H7 (cell line): ENCODE measurements around the gene STMN3. TPM values are rescaled to one million over a fixed set of nuclear protein-coding genes. Genes with fewer than 3 reads are reported as not detected.

Experiments used
- DNase-seq: peaks from one replicate; pipeline ENCODE4 v3.0.0; 2012
- H3K27me3 ChIP-seq: 2 replicates; pipeline ENCODE4 v1.6.0; 2011; ENCODE audit warnings: mild to moderate bottlenecking, low read length; ENCODE audit not compliant: control insufficient read depth, insufficient read depth
- H3K36me3 ChIP-seq: replicated peaks from 2 replicates; pipeline ENCODE4 v1.5.1; 2011; ENCODE audit warnings: low read length; ENCODE audit not compliant: control insufficient read depth, insufficient read depth
- H3K4me3 ChIP-seq: 2 replicates; pipeline ENCODE4 v1.5.1; 2011; ENCODE audit warnings: low read depth, mild to moderate bottlenecking, control low read depth, low read length, moderate library complexity; ENCODE audit not compliant: insufficient read depth
- total RNA-seq: library from RNA; depleted of rRNA; stranded (reverse); fragments of >200 nt; shearing (Covaris generic); gene quantifications from 2 replicates; pipeline ENCODE4 v1.2.3, GENCODE V29; 2014

The STMN3 gene
- total RNA-seq, 1 experiment from 2014 or later, result 32.7 TPM

DNA sequence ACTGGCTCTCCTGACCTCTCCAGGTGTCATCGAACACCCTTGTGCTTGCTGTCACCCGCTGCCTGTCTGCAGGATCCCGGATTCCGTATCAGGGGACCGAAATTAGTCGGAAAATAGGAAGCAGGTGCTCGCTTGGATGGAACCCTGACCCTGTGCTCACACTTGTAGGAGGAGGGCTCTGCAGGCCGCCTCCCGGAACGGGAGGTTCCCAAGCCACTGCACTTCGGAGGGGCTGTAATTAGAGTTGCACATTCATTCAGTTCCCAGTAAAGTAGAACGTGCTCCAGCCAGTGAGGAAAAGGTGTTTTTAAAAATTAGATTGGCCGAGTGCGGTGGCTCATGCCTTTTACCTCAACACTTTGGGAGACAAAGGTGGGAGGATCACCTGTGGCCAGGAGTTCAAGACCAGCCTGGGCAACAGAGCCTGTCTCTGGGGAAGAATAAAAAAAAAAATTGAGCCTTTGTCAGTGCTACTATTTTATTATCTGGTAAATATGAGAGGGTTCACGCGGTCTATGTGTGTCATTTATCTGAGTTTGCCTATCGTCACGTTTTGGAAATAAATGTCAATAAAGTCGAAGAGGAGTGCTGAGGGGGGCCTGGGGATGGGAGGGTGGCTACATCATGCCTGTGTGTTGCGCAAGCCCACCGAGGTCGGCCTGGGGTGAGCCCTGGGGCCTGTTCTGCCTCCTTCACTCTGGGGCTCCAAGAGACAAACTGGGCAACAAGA is 24.8 kb downstream of the STMN3 start:
- peak overlapping the region; percentile 94 for H3K4me3 ChIP-seq
- no peaks in the 10 kb centered on the region for H3K36me3 ChIP-seq
- H3K27me3 ChIP-seq, result no peaks in the 10 kb centered on the region
- DNase-seq, result peak; percentile 59

DNA sequence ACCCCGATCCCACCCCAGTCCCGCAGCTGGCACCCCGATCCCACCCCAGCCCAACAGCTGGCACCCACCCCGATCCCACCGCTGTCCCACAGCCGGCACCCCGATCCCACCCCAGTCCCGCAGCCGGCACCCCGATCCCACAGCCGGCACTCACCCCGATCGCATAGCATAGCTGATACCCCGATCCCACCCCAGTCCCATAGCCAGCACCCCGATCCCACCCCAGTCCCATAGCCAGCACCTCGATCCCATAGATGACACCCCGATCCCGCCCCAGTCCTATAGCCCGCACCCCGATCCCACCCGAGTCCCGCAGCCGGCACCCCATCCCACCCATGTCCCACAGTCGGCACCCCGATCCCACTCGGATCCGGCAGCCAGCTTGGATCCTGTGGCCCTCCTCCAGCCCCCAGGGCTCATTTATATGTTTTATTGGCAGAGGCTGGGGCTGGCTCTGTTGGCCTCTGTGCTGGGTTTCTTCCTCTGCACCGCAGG is 25.4 kb downstream of the STMN3 start:
- Histone ChIP-seq H3K4me3 (peak overlapping the region; percentile 94), H3K36me3 (no peaks in the 10 kb centered on the region), H3K27me3 (no peaks in the 10 kb centered on the region)
- DNase-seq, result no peak

DNA sequence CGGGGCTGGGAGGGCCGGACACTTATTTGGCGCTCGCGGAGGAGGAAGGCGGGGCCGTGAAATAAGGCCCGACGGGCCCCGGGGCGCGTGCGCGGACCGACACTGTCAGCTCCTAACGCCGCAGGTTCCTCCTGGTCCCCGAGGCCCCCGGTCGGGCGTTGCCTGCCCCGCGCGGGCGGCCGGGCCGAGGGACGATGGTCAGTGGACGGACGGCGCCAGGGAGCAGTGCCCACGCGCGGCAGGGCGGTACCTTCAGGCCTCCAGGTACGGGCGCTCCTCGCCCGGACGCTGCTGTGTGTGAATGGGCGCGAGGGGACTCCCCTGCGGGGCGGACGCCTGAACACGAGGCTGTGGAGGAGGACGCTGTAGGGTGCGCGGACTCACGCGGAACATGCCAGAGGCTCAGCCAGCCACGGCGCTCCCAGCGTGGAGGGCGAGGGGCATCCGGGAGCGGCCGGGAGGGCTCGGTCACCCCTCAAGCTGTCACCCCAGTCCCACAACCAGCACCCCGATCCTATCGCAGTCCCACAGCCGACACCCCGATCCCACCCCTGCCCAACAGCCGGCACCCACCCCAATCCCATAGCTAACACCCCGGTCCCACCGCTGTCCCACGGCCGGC is 26.0 kb downstream of the STMN3 start:
- H3K4me3 ChIP-seq, result peak overlapping the region; percentile 94
- H3K36me3 ChIP-seq, result no peaks in the 10 kb centered on the region
- H3K27me3 ChIP-seq, result no peaks in the 10 kb centered on the region
- peak; percentile 100 for DNase-seq

DNA sequence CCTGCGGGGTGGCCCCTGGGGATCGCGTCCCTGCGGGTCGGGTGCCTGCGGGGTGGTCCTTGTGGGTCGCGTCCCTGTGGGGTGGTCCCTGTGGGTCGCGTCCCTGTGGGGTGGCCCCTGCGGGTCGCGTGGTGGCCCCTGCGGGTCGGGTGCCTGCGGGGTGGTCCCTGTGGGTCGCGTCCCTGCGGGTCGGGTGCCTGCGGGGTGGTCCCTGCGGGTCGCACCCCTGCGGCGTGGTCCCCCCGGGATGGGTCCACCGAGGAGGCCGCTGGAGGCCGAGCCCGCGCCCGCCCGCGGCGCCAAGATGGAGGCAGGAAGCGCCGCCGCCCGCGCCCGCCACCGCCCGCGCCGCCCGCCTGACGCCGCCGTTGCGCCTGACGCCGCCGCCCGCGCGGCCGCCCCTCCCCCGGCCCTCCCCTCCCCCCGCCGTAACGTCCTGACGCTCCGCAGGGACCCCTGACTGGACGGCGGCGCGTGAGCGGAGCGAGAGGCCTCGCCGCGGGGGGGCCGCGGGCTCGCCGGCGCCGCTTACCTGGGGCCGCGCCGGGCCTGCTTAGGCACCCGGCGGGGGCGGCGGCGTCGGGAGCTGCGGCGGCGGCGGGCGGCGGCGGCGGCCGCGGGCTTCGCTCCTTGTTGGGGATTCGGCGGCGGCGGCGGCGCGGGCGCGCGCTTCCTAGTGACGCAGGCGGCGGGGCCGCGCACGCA is 26.6 kb downstream of the STMN3 start, which contains the start of gene GMEB2:
GMEB2 (minus strand) TSS at position 678 of the 705 bp plus-strand sequence. CDS start 7,704 bp downstream, outside the sequence.
- Histone ChIP-seq H3K27me3 (no peaks in the 10 kb centered on the region), H3K4me3 (peak within 1 kb of the TSS; percentile 94), H3K36me3 (no peaks in the 10 kb centered on the region)
- peak; percentile 96 for DNase-seq

DNA sequence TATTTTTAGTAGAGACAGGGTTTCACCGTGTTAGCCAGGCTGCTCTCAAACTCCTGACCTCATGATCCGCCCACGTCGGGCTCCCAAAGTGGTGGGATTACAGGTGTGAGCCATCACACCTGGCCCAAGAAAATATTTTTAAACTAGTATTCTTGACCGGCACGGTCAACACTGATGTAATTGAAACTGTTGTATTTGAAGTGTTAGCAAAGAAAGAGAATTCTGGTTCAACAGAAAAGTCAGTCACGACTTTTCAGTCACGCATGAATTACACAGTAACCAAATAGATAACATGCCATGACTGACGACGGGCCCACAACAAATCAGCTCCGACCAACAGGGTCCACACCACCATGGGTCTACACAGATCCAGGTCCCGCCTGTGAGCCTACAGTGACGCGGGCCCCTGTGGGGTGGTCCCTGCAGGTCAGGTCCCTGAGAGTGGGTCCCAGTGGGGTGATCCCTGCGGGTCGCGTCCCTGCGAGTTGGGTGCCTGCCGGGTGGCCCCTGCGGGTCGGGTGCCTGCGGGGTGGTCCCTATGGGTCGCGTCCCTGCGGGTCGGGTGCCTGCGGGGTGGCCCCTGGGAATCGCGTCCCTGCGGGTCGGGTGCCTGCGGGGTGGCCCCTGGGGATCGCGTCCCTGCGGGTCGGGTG is 27.3 kb downstream of the STMN3 start:
- DNase-seq, result peak; percentile 69
- H3K27me3 ChIP-seq, result no peaks in the 10 kb centered on the region
- no peaks in the 10 kb centered on the region for H3K36me3 ChIP-seq
- peak overlapping the region; percentile 83 for H3K4me3 ChIP-seq

DNA sequence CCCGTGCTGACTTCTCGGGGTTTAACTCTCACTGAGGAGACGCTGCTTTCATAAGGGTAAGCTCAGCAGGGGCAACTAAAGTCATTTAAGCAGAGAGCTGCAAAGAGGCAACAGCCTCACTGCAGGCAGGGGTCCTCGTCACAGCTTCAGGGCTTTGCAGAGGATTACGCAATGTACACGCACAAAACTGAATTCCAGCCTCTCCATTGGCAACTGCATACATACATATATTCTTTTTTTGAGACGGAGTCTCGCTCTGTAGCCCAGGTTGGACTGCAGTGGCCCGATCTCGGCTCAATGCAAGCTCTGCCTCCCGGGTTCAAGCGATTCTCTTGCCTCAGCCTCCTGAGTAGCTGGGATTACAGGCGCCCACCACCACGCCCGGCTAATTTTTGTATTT is 28.7 kb downstream of the STMN3 start:
- Histone ChIP-seq H3K4me3 (no peak overlapping the region), H3K36me3 (no peaks in the 10 kb centered on the region), H3K27me3 (no peaks in the 10 kb centered on the region)
- peak; percentile 64 for DNase-seq

DNA sequence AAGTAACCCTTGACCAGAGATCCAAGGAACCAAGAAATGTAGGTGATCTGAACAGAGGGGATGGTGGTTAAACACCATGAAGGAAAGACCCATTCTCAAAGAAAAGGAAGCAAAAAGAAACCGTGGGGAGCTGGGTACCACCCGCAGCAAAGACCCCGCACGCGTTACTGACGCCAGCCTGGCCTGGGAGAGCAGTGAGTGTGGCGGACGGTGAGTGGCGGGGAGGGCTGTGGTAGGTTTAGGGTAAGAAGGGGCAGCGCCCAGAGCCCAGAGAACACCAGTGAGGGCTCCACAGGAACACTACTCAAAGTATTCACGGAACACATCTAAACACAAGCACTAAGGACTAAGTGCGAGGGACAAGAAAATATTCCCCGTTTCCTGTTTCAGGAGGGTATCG is 30.5 kb downstream of the STMN3 start:
- DNase-seq, result no peak
- Histone ChIP-seq H3K36me3 (peaks cover 4% of the 10 kb centered on the region), H3K4me3 (no peak overlapping the region), H3K27me3 (no peaks in the 10 kb centered on the region)

DNA sequence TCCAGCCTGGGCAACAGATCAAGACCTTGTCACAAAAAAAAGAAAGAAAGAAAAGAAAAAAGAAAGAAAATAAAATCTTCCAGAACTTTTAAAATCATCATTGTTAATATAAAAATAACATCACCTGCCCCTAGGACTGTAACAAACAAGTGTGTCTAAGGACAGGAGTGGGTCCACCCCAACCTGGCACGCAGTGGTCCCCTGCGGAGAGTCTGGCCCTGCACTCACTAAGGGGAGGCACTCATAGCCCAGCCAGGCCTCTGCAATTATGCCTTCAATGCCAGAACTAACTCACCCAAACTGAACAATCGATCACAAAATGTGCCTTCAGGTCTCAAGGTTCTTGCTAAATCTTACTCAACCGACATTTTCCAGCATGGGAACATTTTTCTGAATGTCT is 31.1 kb downstream of the STMN3 start:
- DNase-seq, result no peak
- Histone ChIP-seq H3K4me3 (no peak overlapping the region), H3K36me3 (peaks cover 4% of the 10 kb centered on the region), H3K27me3 (no peaks in the 10 kb centered on the region)

DNA sequence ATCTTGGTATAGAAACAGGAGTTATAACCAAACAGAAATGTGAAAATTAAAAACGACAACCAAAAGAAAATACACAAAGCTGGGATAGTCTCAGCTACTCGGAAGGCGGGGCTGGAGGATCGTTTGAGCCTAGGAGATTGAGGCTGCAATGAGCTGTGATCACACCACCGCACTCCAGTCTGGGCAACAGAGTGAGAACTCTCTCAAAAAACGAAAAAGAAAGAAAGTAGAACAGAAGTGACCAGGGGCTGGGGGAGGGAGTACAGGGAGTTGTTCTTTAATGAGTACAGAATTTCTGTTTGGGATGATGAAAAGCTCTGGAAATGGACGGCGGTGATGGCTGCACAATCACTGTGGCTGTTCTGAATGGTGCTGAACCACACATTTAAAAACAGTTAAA is 32.2 kb downstream of the STMN3 start:
- H3K4me3 ChIP-seq, result no peak overlapping the region
- no peak for DNase-seq
- peaks cover 7% of the 10 kb centered on the region for H3K36me3 ChIP-seq
- no peaks in the 10 kb centered on the region for H3K27me3 ChIP-seq

DNA sequence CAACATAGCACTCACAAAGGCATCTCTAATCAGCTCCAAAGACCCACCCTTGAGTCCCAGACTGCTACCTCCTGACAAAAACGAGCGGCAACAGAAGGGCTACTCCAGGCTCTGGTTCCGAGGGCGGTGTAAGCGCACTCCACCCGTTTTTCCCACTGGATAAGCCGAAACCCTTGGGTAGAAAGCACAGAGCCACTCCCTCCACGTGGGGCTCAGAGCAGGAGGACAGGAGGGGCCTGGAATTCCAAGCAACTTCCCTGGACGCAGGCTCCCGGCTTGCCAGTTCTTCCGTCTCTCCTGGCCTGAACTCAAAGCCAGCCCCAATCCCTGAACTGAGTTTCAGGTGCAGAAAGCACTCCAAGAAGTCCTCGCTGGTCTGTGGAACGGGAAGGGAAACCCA is 33.7 kb downstream of the STMN3 start:
- no peak overlapping the region for H3K4me3 ChIP-seq
- no peak for DNase-seq
- no peaks in the 10 kb centered on the region for H3K27me3 ChIP-seq
- peaks cover 7% of the 10 kb centered on the region for H3K36me3 ChIP-seq

DNA sequence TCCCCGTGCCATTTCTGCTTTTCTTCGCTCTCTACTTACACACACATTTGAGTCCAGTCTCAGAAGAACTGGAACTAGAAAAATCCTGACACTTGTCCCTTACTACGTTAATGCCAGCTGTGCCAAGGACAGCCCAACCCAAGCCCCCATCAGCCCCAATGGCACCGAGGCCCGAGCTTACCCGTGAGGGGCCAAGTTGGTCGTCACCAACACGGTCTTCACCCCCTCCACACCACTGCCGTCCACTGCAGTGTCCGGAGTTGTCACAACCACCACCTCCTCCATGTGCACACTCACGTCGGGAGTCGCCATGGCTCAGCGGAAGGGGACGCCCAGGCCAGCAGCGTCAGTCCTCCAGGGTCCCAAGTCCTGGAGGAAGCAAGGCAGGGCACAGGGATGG is 34.1 kb downstream of the STMN3 start:
- H3K36me3 ChIP-seq, result peaks cover 7% of the 10 kb centered on the region
- H3K27me3 ChIP-seq, result no peaks in the 10 kb centered on the region
- DNase-seq, result no peak
- no peak overlapping the region for H3K4me3 ChIP-seq

DNA sequence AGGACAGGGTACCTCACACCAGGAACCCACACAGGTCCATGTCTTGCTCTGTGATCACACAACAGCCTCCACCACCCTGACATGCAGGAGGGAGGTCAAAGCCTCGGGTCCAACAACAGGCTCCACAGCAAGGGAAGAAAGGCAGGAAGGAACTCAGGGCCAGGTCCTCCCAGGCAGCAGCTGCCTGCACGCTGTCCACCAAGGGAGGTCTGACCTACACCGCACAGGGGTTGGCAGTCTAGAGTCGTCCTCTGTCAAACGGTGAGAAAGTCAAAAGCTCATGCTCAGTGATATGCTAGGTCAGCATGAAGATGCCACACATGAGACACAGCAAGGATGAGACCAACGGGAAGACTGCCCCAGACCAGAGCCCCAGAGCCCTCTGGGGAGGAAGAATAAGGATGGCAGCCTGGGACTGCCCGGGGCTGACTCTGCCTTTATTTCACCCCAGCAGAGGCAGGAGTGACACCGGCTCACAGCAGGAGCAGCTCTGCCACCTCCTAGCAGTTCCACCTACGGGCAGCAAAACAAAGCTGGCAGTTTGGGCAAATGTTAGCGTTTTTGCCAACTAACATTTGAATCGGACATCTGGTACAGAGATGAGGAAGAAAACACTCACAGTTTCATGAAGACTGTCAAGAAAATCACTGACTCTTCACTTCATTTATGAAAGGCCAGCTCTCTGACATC is 34.8 kb downstream of the STMN3 start:
- no peaks in the 10 kb centered on the region for H3K27me3 ChIP-seq
- peaks cover 7% of the 10 kb centered on the region for H3K36me3 ChIP-seq
- H3K4me3 ChIP-seq, result no peak overlapping the region
- DNase-seq, result no peak

DNA sequence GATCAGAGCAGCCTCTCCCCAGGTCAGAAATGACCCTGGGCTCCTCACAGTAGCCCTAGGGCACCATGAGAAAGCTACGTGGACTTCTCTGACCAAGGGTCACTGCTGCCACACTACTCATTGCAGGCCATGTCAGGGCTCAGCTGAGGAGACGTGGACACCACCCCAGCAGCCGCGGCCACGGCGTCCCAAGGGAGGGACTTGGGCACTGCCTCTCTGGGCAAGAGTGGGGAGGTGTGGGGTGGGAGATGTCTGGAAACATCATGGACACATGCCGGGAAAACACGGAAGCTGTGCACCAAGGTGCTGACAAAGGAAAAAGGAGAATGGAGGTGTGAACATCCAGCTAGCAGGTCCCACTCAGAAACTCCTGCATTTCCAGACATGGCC is 35.4 kb downstream of the STMN3 start:
- H3K4me3 ChIP-seq, result no peak overlapping the region
- H3K36me3 ChIP-seq, result peaks cover 7% of the 10 kb centered on the region
- H3K27me3 ChIP-seq, result no peaks in the 10 kb centered on the region
- DNase-seq, result no peak
